Mammary epithelial cell (primary cell): ENCODE results near the gene ATP10A.

Source experiments
- EZH2 ChIP-seq: IDR thresholded peaks from 2 replicates; pipeline ENCODE4 v1.6.1; 2012; ENCODE audit warnings: low read length, inconsistent platforms, borderline replicate concordance
- TF ChIP-seq, protein P1 (sequence below), 2 donors: IDR thresholded peaks in 1 of 2; conservative IDR thresholded peaks in 1 of 2; 2 replicates each; pipeline ENCODE4 v1.5.1; 2011 to 2012; ENCODE audit warnings: inconsistent platforms in 2 of 2, low read length in 2 of 2, mild to moderate bottlenecking in 2 of 2, control low read depth in 1 of 2, low read depth in 1 of 2; ENCODE audit not compliant: insufficient read depth in 1 of 2; ENCODE audit errors: extremely low read depth in 1 of 2

DNA sequence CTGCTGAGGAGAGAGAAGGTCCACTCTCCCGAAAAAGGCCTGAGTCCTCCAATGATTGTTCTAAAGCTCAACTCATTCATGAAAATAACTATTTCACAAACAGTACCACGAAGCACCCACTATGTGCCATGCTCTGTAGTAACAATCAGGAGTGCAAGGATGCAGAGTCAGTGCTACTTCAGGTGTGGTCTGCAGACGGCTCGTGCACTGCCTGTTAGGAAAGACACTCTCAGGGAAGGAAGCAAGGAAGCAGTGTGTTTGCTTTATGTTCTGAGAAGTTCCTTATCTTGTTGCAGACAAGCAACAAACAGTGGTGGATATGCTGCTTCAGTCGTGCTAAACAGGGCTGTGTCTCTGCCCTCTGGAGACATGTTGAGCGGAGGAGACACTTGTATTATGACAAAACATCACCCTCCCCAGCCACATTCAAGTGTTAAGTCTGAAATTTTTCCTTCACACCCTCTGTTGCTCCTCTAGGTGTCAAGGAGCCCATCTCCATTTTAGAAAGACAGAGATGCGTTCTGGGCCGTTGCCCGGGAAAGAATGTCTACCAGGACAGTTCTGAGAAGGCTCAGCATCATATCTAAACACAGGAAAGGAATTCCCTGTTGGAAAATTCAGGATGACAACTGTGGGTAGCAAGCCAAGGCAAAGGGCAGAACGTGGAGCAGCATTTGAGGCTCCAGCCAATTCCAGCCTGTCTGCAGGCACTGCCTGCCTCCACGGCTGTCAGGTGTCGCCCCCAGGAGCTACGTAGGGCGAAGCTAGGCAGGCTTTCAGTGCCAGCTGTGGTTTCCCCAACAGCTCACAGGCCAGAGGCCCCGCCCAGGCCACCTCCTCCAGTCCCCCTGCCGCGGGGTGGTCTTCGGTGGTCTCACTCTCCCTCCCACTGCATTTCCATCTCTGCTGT lies 13.4 kb upstream of the ATP10A start:
- TF ChIP-seq, protein P1, sequence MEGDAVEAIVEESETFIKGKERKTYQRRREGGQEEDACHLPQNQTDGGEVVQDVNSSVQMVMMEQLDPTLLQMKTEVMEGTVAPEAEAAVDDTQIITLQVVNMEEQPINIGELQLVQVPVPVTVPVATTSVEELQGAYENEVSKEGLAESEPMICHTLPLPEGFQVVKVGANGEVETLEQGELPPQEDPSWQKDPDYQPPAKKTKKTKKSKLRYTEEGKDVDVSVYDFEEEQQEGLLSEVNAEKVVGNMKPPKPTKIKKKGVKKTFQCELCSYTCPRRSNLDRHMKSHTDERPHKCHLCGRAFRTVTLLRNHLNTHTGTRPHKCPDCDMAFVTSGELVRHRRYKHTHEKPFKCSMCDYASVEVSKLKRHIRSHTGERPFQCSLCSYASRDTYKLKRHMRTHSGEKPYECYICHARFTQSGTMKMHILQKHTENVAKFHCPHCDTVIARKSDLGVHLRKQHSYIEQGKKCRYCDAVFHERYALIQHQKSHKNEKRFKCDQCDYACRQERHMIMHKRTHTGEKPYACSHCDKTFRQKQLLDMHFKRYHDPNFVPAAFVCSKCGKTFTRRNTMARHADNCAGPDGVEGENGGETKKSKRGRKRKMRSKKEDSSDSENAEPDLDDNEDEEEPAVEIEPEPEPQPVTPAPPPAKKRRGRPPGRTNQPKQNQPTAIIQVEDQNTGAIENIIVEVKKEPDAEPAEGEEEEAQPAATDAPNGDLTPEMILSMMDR (conservative IDR thresholded peaks at IDR 0.05 in 1 of 2, IDR thresholded peaks at IDR 0.05 in 1 of 2; ENCODE audit: extremely low read depth in 1 of 2, insufficient read depth in 1 of 2, low read depth in 1 of 2, low read length in 2 of 2), result no peak
- no peak for TF ChIP-seq EZH2
